AG09319 (cell line): ENCODE data around the gene LYSMD1.

Experiments
- DNase-seq: peaks from one replicate; pipeline ENCODE4 v3.0.0-alpha.2; 2010; ENCODE audit warnings: low read depth; ENCODE audit errors: extremely low read depth
- CTCF ChIP-seq: IDR thresholded peaks from 2 replicates; pipeline ENCODE4 v1.5.1; 2011; ENCODE audit warnings: low read depth, mild to moderate bottlenecking, inconsistent platforms, low read length, moderate library complexity

Gene LYSMD1

GRCh38 chr1:151145304-151146071, 20.2 kb downstream of the LYSMD1 start:
- DNase-seq: no peak
- TF ChIP-seq CTCF: no peak

GRCh38 chr1:151144474-151145303, 21.0 kb downstream of the LYSMD1 start:
- no peak for TF ChIP-seq CTCF
- DNase-seq: no peak

GRCh38 chr1:151143986-151144385, 21.7 kb downstream of the LYSMD1 start:
- no peak for TF ChIP-seq CTCF
- DNase-seq: no peak

GRCh38 chr1:151143057-151143435, 22.7 kb downstream of the LYSMD1 start:
- TF ChIP-seq CTCF: no peak
- no peak for DNase-seq

GRCh38 chr1:151142411-151143056, 23.2 kb downstream of the LYSMD1 start:
- no peak for DNase-seq
- TF ChIP-seq CTCF: no peak

- DNase-seq: no peak
- TF ChIP-seq CTCF: no peak
Observed at GRCh38 chr1:151137789-151138188, 27.9 kb downstream of the LYSMD1 start.
